Measurements from ENCODE around the gene PARP8.

DNA sequence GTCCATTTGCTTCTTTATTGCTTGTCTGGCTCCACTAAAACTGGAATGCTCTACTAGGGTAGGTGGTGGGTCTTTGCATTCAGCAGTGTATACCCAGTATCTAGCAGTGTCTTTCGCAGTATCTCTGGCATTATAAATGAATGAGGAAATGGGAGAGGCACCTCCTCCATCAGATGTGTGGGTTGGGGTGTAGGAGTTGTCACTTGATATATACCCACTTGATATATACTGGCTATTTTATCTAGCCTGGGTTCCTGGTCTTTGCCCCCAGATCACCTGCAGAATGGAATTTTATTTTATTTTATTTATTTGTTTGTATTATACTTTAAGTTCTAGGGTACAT, 208.5 kb downstream of the PARP8 start:
- TF ChIP-seq, protein P1, sequence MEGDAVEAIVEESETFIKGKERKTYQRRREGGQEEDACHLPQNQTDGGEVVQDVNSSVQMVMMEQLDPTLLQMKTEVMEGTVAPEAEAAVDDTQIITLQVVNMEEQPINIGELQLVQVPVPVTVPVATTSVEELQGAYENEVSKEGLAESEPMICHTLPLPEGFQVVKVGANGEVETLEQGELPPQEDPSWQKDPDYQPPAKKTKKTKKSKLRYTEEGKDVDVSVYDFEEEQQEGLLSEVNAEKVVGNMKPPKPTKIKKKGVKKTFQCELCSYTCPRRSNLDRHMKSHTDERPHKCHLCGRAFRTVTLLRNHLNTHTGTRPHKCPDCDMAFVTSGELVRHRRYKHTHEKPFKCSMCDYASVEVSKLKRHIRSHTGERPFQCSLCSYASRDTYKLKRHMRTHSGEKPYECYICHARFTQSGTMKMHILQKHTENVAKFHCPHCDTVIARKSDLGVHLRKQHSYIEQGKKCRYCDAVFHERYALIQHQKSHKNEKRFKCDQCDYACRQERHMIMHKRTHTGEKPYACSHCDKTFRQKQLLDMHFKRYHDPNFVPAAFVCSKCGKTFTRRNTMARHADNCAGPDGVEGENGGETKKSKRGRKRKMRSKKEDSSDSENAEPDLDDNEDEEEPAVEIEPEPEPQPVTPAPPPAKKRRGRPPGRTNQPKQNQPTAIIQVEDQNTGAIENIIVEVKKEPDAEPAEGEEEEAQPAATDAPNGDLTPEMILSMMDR (IDR thresholded peaks at IDR 0.05; ENCODE audit: low read length) = no peak
- TF ChIP-seq EZH2 (IDR thresholded peaks at IDR 0.05; ENCODE audit: borderline replicate concordance, low read length) = no peak
